Stimulated activated CD8-positive, alpha-beta memory T cell treated with anti-CD3 and anti-CD28 coated beads, Interleukin-12 subunit alpha, Interleukin-12 subunit beta, amount 100 ng/mL, for 1 hour (primary cell): ENCODE data around the gene FMN1.

Source experiments
- DNase-seq: peaks from one replicate; pipeline ENCODE4 v3.0.0-alpha.2; 2020; ENCODE audit warnings: low read depth

FMN1 gene

GRCh38 chr15:33048255-33048654 lies 146.3 kb downstream of the FMN1 start:
- DNase-seq = no peak

DNA sequence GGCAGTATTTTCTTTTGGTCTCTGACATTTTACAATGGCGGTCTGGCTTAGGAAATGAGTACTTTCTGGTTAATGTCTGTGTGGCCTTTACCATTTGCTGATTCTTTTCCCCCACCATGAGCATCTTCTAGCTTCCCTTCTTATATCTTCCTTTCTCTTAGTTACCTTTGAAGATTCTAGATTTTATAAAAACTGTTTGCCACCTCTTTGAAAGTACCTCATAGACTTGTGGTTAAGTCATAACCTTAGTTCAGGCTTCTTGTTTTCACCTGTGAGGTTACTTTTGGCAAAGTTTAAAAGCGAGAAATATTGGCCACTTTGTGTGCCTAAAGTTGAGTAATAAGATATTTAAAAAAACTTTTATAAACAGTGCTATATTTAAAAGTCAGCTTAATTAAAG lies 147.4 kb downstream of the FMN1 start:
- DNase-seq = no peak

DNA sequence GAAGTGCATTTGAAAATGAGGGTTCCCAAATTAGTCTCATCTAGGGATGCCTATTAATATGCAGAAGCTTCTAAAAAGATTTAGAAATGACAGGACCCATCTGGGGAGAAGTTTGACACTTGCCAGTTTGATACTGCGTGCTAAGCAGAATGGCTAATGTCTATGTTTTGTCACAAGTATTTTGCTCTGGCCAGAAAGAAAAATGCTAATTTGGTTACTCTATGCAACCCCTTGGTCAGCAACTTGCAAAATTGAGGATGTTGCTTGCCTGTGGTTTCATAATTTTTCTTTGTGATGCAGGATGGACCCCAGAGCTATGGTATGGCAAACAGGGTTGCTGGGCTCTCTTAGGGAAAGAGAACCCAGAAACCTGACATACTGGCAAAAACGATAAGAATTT lies 148.2 kb downstream of the FMN1 start:
- DNase-seq = no peak

- DNase-seq = no peak
Measured at GRCh38 chr15:33045066-33045810, 149.3 kb downstream of the FMN1 start.

DNA sequence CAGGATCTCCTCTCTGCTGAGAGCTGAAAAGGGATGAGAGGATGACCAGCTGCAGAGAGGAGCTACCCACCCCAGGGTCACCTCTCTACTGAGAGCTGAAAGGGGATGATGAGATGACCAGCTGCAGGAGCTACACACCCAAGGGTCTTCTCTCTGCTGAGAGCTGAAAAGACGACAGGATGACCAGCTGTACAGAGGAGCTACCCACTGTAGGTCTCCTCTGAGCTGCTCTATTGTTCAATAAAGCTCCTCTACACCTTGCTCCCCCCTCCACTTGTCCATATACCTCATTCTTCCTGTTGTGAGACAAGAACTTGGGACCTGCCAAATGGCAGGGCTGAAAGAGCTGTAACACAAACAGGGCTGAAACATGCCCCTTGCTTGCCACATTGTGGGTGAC lies 149.9 kb downstream of the FMN1 start:
- no peak for DNase-seq

GRCh38 chr15:33043636-33044035 lies 150.9 kb downstream of the FMN1 start:
- DNase-seq = no peak

DNA sequence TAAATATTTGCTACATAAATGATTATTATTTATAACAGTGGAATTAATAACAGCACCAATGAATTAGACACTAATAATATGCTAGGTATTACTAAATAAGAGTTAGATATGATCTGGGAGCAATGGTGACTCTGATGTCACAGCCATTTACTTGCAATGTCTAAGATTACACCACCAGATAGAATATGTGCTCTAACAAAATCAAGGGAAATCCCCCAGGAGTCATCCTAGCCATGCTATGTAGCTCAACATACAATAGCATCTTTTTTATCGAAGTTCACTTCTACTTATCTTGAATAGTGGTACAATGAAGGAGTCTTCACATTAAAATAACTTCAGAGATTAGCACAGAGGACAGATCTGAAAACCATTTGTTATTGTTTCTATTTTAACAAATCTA lies 154.0 kb downstream of the FMN1 start:
- DNase-seq = no peak

DNA sequence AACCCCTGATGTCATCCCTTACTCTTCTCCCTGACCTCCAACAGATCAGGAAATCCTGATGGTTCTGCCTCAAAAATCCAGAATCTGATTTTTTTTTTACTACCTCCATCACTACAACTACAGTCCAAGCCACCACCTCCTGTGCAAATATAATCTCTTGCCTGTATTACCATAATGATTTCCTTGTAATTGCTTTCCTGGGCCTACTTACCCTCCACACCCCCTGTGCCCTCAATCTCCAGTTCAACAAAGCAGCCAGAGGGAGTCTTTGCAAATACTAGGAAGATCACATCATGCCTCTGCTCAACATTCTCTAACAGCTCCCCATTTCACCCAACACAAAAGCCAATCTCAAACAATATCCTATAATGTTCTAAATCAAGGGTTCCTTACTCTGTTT lies 159.9 kb downstream of the FMN1 start:
- DNase-seq = no peak

DNA sequence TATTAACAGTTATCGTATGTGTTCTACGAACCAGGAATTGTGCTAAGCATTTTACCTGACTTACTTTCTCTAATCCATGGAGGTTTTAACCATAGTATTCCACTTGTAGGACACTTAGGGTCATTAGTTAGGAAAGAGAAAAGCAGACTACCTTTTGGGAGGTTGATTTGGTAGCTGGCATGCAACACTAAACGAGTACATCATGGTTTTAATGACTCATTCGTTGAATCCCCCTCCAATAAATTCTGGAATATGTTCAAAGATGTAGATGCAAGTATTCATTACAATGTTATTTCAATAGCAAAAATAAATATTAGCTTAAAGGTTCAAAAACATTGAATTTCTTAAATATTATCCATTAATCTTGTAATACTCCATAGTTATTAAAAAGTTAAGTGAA lies 162.5 kb downstream of the FMN1 start:
- no peak for DNase-seq

- no peak for DNase-seq
Measured at GRCh38 chr15:33031324-33031821, 163.1 kb downstream of the FMN1 start.

- DNase-seq = no peak
Measured at GRCh38 chr15:33030315-33030714, 164.2 kb downstream of the FMN1 start.

- no peak for DNase-seq
Measured at GRCh38 chr15:33029109-33029652, 165.3 kb downstream of the FMN1 start.

DNA sequence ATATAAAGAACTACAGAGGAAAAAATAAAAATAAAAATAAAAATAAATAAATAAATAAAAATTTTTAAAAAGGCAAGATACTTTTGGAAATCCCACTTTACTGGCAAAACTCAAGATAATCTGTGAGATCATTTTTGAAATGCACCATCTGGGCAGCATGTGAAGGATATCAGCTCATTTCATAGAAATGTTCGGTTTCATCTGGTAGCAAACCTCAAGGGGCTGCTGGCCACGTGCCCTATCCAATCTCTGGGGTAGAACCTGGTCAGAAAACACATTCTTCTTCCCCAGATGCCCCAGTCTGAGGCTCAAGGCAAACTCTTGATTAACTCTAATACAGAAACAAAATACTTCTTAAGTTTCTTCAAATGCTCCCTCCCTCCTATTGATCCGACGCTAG lies 166.0 kb downstream of the FMN1 start:
- no peak for DNase-seq

- no peak for DNase-seq
Measured at GRCh38 chr15:33027306-33028035, 167.0 kb downstream of the FMN1 start.

GRCh38 chr15:33026614-33027013 lies 167.9 kb downstream of the FMN1 start:
- DNase-seq = no peak

GRCh38 chr15:33022629-33023028 lies 171.9 kb downstream of the FMN1 start:
- no peak for DNase-seq

GRCh38 chr15:33021806-33022389 lies 172.6 kb downstream of the FMN1 start:
- DNase-seq = no peak

DNA sequence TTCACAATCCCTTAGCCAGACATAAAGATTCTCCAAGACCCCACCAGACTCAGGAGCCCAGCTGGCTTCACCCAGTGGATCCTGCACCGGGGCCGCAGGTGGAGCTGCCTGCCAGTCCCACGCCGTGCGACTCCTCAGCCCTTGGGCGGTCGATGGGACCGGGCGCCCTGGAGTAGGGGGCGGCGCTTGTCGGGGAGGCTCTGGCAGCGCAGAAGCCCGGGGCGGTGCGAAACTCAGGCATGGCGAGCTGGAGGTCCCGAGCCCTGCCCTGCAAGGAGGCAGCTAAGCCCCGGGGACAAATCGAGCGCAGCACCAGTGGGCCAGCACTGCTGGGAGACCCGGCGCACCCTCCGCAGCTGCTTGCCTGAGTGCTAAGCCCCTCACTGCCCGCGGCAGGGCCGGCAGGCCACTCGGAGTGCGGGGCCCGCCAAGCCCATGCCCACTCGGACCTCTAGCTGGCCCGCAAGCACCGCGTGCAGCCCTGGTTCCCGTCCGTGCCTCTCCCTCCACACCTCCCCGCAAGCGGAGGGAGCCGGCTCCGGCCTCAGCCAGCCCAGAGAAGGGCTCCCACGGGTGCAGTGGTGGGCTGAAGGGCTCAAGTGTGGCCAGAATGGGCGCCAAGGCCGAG lies 175.0 kb downstream of the FMN1 start:
- DNase-seq = no peak

GRCh38 chr15:33016405-33017024 lies 178.0 kb downstream of the FMN1 start:
- no peak for DNase-seq

DNA sequence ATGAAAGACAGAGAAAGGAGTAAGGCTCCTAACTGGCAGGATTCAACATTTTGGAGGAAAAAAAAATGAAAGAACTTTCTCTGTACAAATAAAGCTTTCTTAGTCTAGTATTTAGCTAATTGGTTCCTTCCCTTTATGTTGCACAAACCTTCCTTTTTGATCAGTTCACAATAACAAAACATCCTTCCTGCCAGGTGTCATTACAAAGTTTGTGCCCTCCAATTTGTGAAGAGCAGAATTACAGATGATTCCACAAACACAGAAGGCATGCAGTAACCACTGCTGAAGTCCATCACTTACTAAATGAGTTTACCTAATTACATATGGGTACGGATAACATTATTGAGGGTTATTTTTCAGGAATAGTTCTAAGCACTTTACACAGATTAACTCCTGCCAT lies 179.9 kb downstream of the FMN1 start:
- DNase-seq = no peak

DNA sequence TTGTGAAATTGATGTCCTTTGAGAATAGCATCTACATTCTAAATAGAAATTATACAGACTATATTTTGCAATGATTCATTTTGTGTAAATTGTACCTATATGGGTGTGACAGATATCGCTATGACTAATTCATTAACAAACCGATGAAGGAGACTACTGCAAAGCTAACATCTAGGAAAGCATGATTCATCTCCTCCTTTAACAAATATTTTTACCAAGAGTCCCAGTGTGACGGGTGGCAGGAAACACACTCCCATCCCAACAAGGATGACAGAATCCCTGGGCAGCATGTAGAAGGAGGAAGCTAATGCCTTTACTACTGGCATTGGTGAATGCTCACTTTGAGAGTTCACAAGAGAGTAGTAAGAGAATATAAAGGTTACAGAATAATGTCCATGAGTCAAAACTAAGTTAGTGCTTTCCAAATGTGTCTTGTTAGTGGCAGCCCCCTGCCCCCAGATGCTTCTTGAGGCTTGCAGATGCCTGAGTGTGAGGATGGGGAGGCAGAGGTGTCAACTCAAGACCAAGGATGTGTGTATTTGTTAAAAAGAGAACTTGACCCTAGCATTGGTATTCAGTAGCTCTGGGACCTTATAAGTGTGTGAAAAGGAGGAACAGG lies 180.6 kb downstream of the FMN1 start:
- no peak for DNase-seq

DNA sequence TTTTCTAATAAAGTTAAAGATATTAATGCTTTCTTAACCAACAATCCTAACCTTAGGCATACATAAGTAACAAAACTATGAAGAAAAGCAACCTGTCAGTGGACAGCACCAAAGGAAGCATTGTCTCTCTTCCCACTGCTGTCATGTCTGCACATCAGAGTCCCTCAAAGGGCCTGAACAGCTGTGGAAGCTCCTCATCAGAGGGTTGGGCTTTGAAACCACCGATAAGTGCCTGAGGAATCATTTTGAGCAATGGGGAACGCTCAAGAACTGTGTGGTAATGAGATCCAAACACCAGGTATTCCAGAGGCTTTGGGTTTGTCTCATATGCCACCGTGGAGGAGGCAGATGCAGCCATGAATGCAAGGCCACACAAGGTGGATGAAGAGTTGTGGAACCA lies 182.5 kb downstream of the FMN1 start:
- DNase-seq = no peak
